AG04449 (cell line): ENCODE measurements around the gene HSD17B11.
A peak's percentile ranks its signal among the peaks of the same experiment; 100 is the strongest.
"Not testable (repeated sequence)": the region's sequence is repeated elsewhere in the genome, so short reads cannot be mapped to it uniquely, and the experiment has no call there.

Source experiments
- CTCF ChIA-PET: fragments of 350-600 bp; formaldehyde crosslinking; extraction: SDS; loops from one replicate; lab custom pipeline; 2021; ENCODE audit warnings: antibody characterized with exemption; lab: Yijun Ruan, JAX
- POLR2A ChIA-PET: fragments of 400-600, 350-600 bp; formaldehyde crosslinking; extraction: SDS; loops from one replicate; lab custom pipeline; 2020; ENCODE audit warnings: antibody characterized with exemption, inconsistent platforms; lab: Yijun Ruan, JAX
- DNase-seq: peaks from one replicate; pipeline ENCODE4 v3.0.0-alpha.2; 2010; ENCODE audit warnings: low read depth, low spot score
- H3K4me3 ChIP-seq: 2 replicates; pipeline ENCODE4 v1.5.1; 2011; ENCODE audit warnings: low read depth, mild to moderate bottlenecking, control low read depth, low read length
- TF ChIP-seq, protein P1 (sequence below): IDR thresholded peaks from one replicate; pipeline ENCODE4 v1.5.1; 2011; ENCODE audit warnings: mild to moderate bottlenecking, moderate library complexity, low read length, control low read depth, inconsistent platforms; ENCODE audit not compliant: insufficient read depth; ENCODE audit errors: missing control alignments

Gene HSD17B11

DNA sequence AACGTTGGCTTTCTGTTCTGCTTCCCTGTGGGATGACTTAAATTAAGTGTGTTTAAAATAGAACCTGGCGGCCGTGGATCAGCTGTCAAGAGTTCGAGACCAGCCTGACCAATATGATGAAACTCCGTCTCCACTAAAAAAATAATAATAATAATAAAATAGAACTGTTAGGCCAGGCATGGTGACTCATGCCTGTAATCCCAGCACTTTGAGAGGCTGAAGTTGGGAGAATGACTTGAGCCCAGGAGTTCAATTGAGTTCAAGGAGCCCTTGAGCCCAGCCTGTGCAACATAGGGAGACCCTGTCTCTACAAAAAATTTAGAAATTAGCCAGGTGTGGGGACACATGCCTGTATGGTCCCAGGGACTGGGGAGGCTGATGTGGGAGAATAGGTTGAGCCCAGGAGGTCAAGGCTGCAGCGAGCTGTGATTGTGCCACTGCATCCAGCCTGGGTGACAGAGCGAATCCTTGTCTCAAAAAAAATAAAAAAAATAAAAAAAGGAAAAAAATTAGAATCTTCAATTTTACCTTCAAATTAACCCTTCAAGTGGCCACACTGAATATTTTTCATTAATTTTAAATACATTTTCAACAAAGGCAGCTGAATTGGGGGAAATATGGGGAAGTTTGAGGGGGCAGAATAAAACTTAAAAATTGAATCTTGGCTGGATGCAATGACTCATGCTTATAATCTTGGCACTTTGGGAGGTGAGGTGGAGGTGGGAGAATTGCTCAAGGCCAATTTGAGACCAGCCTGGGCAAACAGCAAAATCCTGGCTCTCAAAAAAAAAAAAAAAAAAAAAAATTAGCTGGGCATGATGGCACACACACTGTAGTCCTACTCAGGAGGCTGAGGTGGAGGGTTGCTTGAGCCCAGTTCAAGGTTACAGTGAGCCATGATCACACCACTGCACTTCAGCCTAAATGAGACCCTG, 36.6 kb downstream of the HSD17B11 start:
- ChIA-PET CTCF (interaction anchor here (0.6 to 2.5 kb wide), 17 partner anchors 10 to 499 kb away, joined by 3 to 36 read pairs (median 5); no protein-coding TSS in a partner anchor), POLR2A (no interaction called here)
- no peak for DNase-seq
- TF ChIP-seq, protein P1, sequence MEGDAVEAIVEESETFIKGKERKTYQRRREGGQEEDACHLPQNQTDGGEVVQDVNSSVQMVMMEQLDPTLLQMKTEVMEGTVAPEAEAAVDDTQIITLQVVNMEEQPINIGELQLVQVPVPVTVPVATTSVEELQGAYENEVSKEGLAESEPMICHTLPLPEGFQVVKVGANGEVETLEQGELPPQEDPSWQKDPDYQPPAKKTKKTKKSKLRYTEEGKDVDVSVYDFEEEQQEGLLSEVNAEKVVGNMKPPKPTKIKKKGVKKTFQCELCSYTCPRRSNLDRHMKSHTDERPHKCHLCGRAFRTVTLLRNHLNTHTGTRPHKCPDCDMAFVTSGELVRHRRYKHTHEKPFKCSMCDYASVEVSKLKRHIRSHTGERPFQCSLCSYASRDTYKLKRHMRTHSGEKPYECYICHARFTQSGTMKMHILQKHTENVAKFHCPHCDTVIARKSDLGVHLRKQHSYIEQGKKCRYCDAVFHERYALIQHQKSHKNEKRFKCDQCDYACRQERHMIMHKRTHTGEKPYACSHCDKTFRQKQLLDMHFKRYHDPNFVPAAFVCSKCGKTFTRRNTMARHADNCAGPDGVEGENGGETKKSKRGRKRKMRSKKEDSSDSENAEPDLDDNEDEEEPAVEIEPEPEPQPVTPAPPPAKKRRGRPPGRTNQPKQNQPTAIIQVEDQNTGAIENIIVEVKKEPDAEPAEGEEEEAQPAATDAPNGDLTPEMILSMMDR, result no peak
- H3K4me3 ChIP-seq, result no peak overlapping the region

DNA sequence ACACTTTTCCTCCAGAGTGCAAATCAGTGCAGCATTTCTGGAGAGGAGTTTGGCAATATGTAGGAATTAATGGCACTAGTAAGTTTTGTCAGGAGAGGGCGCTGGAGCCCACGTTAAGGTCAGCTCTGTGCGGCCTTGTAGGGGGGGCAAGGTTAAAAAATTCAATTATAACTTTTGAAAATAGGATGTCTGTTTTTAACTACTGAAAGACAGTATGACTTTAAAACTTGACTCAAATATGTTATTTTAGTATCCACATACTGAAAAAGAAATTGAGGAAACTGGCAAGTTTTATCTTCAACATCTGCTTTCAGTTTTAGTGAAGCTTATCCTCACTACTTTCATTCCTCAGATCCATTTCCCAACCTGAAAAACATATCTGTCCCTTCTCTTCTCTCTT, 37.4 kb downstream of the HSD17B11 start:
- POLR2A ChIA-PET, result no interaction called here

DNA sequence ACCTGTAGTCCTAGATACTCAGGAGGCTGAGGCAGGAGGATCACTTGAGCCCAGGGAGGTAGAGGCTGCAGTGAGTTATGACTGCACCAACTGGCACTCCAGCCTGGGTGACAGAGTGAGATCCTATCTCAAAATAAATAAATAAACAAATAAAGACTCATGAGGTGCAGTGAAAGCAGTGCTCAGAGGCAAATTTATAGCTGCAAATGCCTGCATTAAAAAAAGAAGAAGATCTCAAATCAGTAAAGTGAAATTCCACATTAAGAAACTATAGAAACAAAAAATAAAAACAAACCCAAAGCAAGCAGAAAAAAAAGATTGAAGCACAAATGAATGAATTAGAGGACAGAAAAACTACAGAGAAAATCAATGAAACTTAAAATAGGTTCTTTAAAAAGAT, 45.8 kb downstream of the HSD17B11 start:
- POLR2A ChIA-PET, result no interaction called here
- TF ChIP-seq, protein P1, result no peak
- DNase-seq, result no peak
- CTCF ChIA-PET, result interaction anchor here (0.9 to 1.2 kb wide), 2 partner anchors 9 to 195 kb away, joined by 3 read pairs; no protein-coding TSS in a partner anchor
- no peak overlapping the region for H3K4me3 ChIP-seq

More for the DNA sequence above, 37.4 kb downstream of the HSD17B11 start:
- DNase-seq, result no peak
- H3K4me3 ChIP-seq, result no peak overlapping the region
- TF ChIP-seq, protein P1, result peak; percentile 46
- CTCF ChIA-PET, result interaction anchor here (0.6 to 2.5 kb wide), 17 partner anchors 9 to 500 kb away, joined by 3 to 36 read pairs (median 5); no protein-coding TSS in a partner anchor

DNA sequence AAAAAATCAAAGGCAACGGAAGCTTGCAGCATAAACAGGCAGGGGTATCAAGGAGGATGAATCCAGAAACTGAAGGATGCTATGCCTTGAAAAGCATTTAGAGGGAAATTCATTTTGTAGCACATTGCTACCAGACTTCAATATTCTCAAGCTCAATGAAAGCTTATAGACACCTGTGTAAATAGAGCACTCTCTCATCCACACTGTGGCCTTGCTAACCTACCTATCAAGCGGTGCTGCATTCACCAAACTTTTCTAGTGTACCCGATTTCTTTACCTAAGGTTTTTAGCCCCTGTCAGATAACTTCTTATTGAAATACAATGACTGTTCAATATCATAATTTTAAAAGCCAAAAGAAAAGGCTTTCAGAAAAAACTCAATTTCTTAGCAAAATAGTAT, 48.1 kb downstream of the HSD17B11 start:
- DNase-seq, result no peak
- CTCF ChIA-PET, result interaction anchor here (3.7 kb wide), 1 partner anchor 11 kb away, joined by 23 read pairs; no protein-coding TSS in a partner anchor
- TF ChIP-seq, protein P1, result no peak
- H3K4me3 ChIP-seq, result no peak overlapping the region
- POLR2A ChIA-PET, result no interaction called here

DNA sequence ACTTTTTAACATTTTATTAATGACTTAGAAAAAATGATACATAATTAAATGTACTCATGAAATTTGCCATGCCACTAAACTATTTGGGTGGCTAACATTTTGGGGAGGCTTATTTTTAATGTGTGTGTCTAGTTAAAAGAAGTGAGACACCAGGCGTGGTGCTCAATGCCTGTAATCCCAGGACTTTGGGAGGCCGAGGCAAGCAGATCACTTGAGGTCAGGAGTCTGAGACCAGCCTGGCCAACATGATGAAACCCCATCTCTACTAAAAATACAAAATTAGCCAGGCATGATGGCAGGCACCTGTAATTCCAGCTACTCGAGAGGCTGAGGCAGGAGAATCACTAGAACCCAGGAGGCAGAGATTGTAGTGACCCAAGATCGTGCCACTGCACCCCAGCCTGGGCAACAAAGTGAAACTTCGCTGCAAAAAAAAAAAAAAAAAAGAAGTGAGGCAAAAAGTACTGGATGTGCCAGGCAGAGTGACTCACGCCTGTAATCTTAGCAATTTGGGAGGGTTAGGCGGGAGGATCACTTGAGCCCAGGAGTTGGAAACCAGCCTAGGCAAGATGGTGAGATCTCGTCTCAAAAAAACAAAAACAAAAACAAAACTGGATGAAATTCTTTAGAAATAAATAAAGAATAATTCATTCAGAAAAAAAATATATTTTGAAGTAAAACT, 48.9 kb downstream of the HSD17B11 start:
- DNase-seq, H3K4me3 ChIP-seq, POLR2A ChIA-PET: not testable (repeated sequence)
- CTCF ChIA-PET, result interaction anchor here (3.7 kb wide), 1 partner anchor 12 kb away, joined by 23 read pairs; no protein-coding TSS in a partner anchor

DNA sequence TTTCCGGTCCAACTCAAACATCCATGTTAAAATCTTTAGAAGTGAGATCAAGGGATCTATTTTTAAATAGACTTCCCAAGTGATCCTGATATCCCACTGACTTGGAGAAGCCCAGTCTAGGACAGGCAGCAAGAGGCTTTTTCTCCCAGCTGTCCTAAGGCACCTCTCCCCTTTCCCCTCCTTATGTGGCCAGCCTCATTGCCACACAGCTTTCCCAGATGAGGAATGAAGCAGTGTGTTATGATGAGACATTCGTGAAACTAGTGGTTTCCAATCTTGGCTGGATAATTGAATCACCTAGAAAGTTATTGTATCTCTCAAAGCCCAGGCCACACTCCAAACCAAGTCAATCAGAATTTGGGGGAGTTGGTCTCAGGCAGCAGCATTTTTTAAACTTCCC, 51.5 kb downstream of the HSD17B11 start:
- TF ChIP-seq, protein P1, result no peak
- ChIA-PET POLR2A (no interaction called here), CTCF (interaction anchor here (1.5 to 3.7 kb wide), 2 partner anchors 14 kb away, joined by 5 to 23 read pairs; no protein-coding TSS in a partner anchor)
- H3K4me3 ChIP-seq, result no peak overlapping the region
- no peak for DNase-seq
